Endothelial cell of umbilical vein (primary cell): ENCODE measurements around the gene SMARCC1.

Source experiments
- EZH2 ChIP-seq: IDR thresholded peaks from 2 replicates; pipeline ENCODE4 v1.6.1; 2012; ENCODE audit warnings: borderline replicate concordance, low read depth, mild to moderate bottlenecking, moderate library complexity, low read length, inconsistent platforms; ENCODE audit not compliant: severe bottlenecking
- GATA2 ChIP-seq: IDR thresholded peaks from 2 replicates; pipeline ENCODE4 v1.7.0; 2011; ENCODE audit warnings: low read depth, mild to moderate bottlenecking, moderate library complexity, mixed read lengths, low read length; ENCODE audit not compliant: insufficient read length, insufficient read depth
- MYC ChIP-seq: IDR thresholded peaks from one replicate; pipeline ENCODE4 v1.6.1; 2011; ENCODE audit warnings: mild to moderate bottlenecking, low read depth, low read length
- POLR2AphosphoS5 ChIP-seq: IDR thresholded peaks from 2 replicates; pipeline ENCODE4 v1.6.1; 2012; ENCODE audit warnings: low read depth, mild to moderate bottlenecking, control low read depth, low read length, moderate library complexity; ENCODE audit not compliant: insufficient read depth
- TF ChIP-seq, protein P1 (sequence below), 2 donors: IDR thresholded peaks; 1 replicate in 1 of 2; 2 replicates in 1 of 2; pipeline ENCODE4 v1.5.1; 2011; ENCODE audit warnings: low read length in 2 of 2, mild to moderate bottlenecking in 2 of 2, moderate library complexity in 2 of 2, control low read depth in 1 of 2, inconsistent platforms in 1 of 2, low read depth in 1 of 2; ENCODE audit not compliant: insufficient read depth in 1 of 2; ENCODE audit errors: extremely low read depth in 1 of 2

DNA sequence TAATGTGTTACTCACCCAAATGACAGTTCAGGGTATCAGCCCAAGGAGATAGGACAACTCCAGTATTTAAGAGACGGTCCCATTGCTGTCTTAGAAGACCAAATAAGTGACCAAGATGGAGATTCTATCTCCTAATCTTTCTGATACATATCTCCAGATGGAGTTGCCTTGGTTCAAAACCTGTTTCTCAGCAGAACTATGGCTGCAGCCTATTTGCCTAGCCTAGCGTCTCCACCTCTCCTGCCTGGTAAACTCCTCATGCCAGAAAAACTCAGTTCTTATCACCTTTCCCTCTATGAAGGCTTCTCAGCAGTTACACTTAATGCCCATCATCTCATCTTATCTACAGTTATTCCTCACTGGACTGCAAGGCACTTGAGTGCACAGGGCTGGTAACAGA is 201.8 kb downstream of the SMARCC1 start:
- TF ChIP-seq, protein P1, sequence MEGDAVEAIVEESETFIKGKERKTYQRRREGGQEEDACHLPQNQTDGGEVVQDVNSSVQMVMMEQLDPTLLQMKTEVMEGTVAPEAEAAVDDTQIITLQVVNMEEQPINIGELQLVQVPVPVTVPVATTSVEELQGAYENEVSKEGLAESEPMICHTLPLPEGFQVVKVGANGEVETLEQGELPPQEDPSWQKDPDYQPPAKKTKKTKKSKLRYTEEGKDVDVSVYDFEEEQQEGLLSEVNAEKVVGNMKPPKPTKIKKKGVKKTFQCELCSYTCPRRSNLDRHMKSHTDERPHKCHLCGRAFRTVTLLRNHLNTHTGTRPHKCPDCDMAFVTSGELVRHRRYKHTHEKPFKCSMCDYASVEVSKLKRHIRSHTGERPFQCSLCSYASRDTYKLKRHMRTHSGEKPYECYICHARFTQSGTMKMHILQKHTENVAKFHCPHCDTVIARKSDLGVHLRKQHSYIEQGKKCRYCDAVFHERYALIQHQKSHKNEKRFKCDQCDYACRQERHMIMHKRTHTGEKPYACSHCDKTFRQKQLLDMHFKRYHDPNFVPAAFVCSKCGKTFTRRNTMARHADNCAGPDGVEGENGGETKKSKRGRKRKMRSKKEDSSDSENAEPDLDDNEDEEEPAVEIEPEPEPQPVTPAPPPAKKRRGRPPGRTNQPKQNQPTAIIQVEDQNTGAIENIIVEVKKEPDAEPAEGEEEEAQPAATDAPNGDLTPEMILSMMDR (IDR thresholded peaks at IDR 0.05; ENCODE audit: extremely low read depth in 1 of 2, insufficient read depth in 1 of 2, low read depth in 1 of 2, low read length in 2 of 2) = no peak
- TF ChIP-seq MYC (no peak), POLR2AphosphoS5 (peak; percentile 9), GATA2 (no peak), EZH2 (no peak)
